Fibroblast of mammary gland (primary cell): ENCODE data around the gene DUSP22.
"Not testable (repeated sequence)": the region's sequence is repeated elsewhere in the genome, so short reads cannot be mapped to it uniquely, and the experiment has no call there.

Experiments used
- DNase-seq: peaks from one replicate; pipeline ENCODE4 v3.0.0-alpha.2; 2010; ENCODE audit warnings: low read depth
- H3K4me3 ChIP-seq: 2 replicates; pipeline ENCODE4 v1.5.1; 2011; ENCODE audit warnings: low read depth, mild to moderate bottlenecking, low read length, moderate library complexity; ENCODE audit not compliant: control insufficient read depth
- CTCF ChIP-seq: conservative IDR thresholded peaks from 2 replicates; pipeline ENCODE4 v1.5.1; 2011; ENCODE audit warnings: low read depth, low read length, inconsistent platforms; ENCODE audit not compliant: control insufficient read depth, insufficient read depth

The DUSP22 gene

GRCh38 chr6:284486-284885 lies 7.8 kb upstream of the DUSP22 start:
- TF ChIP-seq CTCF: no peak
- DNase-seq: no peak
- H3K4me3 ChIP-seq: no peak overlapping the region

GRCh38 chr6:285030-285771 lies 7.1 kb upstream of the DUSP22 start:
- DNase-seq: no peak
- H3K4me3 ChIP-seq: no peak overlapping the region
- TF ChIP-seq CTCF: no peak

- DNase-seq, H3K4me3 ChIP-seq: not testable (repeated sequence)
These were observed 6.4 kb upstream of the DUSP22 start for GRCh38 chr6:285902-286301.

- H3K4me3 ChIP-seq: no peak overlapping the region
- TF ChIP-seq CTCF: no peak
- DNase-seq: no peak
These were observed 5.4 kb upstream of the DUSP22 start for GRCh38 chr6:286681-287488.

- H3K4me3 ChIP-seq: no peak overlapping the region
- TF ChIP-seq CTCF: no peak
These were observed 4.8 kb upstream of the DUSP22 start for GRCh38 chr6:287489-287860.

GRCh38 chr6:288866-289265 lies 3.4 kb upstream of the DUSP22 start:
- no peak for TF ChIP-seq CTCF
- DNase-seq: no peak
- H3K4me3 ChIP-seq: no peak overlapping the region

More at GRCh38 chr6:287489-287860, 4.8 kb upstream of the DUSP22 start:
- DNase-seq: no peak
